Chondrocyte (in vitro differentiated cells): ENCODE measurements around the gene CEP83. TPM values are rescaled to one million over a fixed set of nuclear protein-coding genes. Genes with fewer than 3 reads are reported as not detected.

Experiments
- DNase-seq: peaks from one replicate; pipeline ENCODE4 v3.0.0; 2021; ENCODE audit warnings: mixed read lengths, low spot score
- H3K27ac Mint-ChIP-seq: one replicate; pipeline ENCODE4 v1.8.0; 2021; ENCODE audit warnings: mild to moderate bottlenecking, moderate library complexity, mixed read lengths; ENCODE audit not compliant: unreplicated experiment
- H3K27me3 Mint-ChIP-seq: 2 replicates; pipeline ENCODE4 v1.8.0; 2021; ENCODE audit warnings: low read depth, mixed read lengths
- H3K36me3 Mint-ChIP-seq: 2 replicates; pipeline ENCODE4 v1.8.0; 2021; ENCODE audit warnings: low read depth, mixed read lengths
- H3K4me1 Mint-ChIP-seq: 2 replicates; pipeline ENCODE4 v1.8.0; 2021; ENCODE audit warnings: low read depth, mild to moderate bottlenecking, mixed read lengths
- H3K4me3 Mint-ChIP-seq: one replicate; pipeline ENCODE4 v1.8.0; 2021; ENCODE audit warnings: mild to moderate bottlenecking, moderate library complexity, mixed read lengths; ENCODE audit not compliant: unreplicated experiment
- H3K9me3 Mint-ChIP-seq: 2 replicates; pipeline ENCODE4 v1.8.0; 2021; ENCODE audit warnings: low read depth, mixed read lengths
- total RNA-seq: library from RNA; stranded (reverse); gene quantifications from 3 replicates; pipeline ENCODE4 v1.2.1, GENCODE V29; 2021
- TF ChIP-seq, protein P1 (sequence below): fragments of 200-600 bp; sonication (generic); IDR thresholded peaks from 2 replicates; pipeline ENCODE4 v1.5.0; 2021; ENCODE audit warnings: antibody characterized with exemption, mild to moderate bottlenecking, moderate library complexity

CEP83 gene
- total RNA-seq, 1 donor from 2014 or later, result 8.0 TPM

DNA sequence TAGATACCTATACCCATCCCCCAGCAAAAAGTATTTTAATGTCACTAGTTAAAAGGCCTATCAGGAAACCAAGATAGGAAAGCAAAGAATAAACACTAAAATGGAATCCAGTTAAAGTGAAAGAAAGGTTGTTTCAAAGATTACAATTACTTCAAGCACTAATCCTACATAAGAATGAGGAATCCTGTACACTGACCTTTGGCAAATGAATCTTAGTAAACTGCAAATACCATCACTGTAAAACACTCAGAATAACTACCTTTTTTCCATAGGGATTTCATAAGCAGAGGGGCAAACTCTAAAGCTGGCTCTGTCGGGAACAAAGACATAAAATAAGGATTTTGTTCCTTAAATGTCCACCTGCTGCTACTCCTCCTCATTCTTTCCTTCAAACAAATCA lies 25.9 kb downstream of the CEP83 start:
- Mint-ChIP-seq H3K4me3 (no peak overlapping the region), H3K27me3 (no peaks in the 10 kb centered on the region), H3K9me3 (peaks cover 18% of the 10 kb centered on the region), H3K27ac (no peak overlapping the region), H3K4me1 (peaks cover 16% of the 10 kb centered on the region), H3K36me3 (peaks cover 6% of the 10 kb centered on the region)
- DNase-seq, result no peak
- TF ChIP-seq, protein P1, sequence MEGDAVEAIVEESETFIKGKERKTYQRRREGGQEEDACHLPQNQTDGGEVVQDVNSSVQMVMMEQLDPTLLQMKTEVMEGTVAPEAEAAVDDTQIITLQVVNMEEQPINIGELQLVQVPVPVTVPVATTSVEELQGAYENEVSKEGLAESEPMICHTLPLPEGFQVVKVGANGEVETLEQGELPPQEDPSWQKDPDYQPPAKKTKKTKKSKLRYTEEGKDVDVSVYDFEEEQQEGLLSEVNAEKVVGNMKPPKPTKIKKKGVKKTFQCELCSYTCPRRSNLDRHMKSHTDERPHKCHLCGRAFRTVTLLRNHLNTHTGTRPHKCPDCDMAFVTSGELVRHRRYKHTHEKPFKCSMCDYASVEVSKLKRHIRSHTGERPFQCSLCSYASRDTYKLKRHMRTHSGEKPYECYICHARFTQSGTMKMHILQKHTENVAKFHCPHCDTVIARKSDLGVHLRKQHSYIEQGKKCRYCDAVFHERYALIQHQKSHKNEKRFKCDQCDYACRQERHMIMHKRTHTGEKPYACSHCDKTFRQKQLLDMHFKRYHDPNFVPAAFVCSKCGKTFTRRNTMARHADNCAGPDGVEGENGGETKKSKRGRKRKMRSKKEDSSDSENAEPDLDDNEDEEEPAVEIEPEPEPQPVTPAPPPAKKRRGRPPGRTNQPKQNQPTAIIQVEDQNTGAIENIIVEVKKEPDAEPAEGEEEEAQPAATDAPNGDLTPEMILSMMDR, result no peak

DNA sequence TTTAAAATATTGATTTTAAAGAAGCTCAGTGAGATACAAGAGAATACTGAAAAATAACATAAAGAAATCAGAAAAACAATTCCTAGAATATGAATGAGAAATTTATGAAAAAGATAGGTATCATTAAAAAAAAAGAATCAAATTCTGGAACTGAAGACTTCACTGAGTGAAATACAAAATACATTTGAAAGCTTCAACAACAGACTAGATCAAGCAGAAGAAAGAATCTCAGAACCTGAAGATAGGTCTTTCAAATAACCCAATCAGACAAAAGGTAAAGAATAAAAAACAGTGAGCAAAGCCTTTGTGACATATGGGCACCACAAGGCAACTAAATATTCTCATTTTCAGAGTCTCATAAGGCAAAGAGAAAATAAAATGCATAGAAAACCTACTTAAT lies 29.4 kb downstream of the CEP83 start:
- H3K36me3 Mint-ChIP-seq, result peaks cover 8% of the 10 kb centered on the region
- TF ChIP-seq, protein P1, result no peak
- H3K27ac Mint-ChIP-seq, result no peak overlapping the region
- no peaks in the 10 kb centered on the region for H3K27me3 Mint-ChIP-seq
- H3K4me3 Mint-ChIP-seq, result no peak overlapping the region
- H3K9me3 Mint-ChIP-seq, result peaks cover 14% of the 10 kb centered on the region
- DNase-seq, result no peak
- peaks cover 29% of the 10 kb centered on the region for H3K4me1 Mint-ChIP-seq

GRCh38 chr12:94429633-94430032 lies 30.0 kb downstream of the CEP83 start:
- Mint-ChIP-seq H3K9me3 (peaks cover 14% of the 10 kb centered on the region), H3K36me3 (peaks cover 8% of the 10 kb centered on the region), H3K4me1 (peaks cover 28% of the 10 kb centered on the region), H3K4me3 (no peak overlapping the region), H3K27me3 (no peaks in the 10 kb centered on the region), H3K27ac (no peak overlapping the region)
- TF ChIP-seq, protein P1, result no peak
- DNase-seq, result no peak

- peaks cover 14% of the 10 kb centered on the region for H3K9me3 Mint-ChIP-seq
- TF ChIP-seq, protein P1, result no peak
- no peak overlapping the region for H3K4me3 Mint-ChIP-seq
- peaks cover 8% of the 10 kb centered on the region for H3K36me3 Mint-ChIP-seq
- H3K27ac Mint-ChIP-seq, result no peak overlapping the region
- no peaks in the 10 kb centered on the region for H3K27me3 Mint-ChIP-seq
- no peak for DNase-seq
- peaks cover 28% of the 10 kb centered on the region for H3K4me1 Mint-ChIP-seq
Observed at GRCh38 chr12:94429191-94429590, 30.5 kb downstream of the CEP83 start.

DNA sequence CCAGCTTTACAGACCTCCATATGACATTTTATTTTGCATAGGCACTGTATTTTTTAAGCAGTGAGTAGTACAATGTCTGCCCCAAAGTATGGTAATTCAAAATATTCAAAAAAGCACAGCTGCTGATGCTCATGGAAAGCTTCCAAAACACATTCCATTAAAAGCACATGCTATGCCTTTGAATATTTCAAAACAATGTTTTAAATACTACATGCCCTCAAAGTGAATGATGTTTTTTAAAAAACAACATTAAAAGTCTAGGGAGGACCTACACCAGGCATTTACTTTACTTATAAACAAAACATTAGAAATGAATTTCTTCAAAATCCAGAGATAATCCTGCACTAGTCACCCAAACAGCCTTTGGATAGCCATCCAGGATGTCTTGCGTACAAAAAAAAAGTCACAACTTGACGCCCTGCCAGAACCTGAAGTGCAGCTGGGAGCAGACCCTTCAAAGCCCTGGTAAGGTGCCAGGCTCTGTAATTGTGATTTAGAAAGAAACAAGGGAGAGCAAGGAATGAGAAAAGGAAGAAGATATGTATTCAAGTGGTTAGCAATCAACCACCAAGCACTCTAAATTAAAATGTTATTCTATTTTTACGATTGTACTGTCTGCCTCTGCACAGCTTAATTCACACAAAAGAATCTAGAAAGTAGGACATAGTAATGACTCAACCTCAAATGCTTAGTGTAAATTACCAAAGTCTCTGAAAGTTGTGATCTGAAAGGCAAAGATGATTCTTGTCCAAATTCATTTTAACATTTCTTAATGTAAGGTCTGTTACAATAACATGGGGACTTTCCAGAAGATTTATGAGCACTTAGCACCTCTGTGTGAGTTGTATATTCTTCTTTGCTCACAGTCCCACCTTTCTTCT lies 31.9 kb downstream of the CEP83 start:
- TF ChIP-seq, protein P1, result no peak
- Mint-ChIP-seq H3K4me3 (no peak overlapping the region), H3K27ac (peak overlapping the region; percentile 88), H3K27me3 (no peaks in the 10 kb centered on the region), H3K4me1 (peaks cover 21% of the 10 kb centered on the region), H3K9me3 (peaks cover 23% of the 10 kb centered on the region), H3K36me3 (peaks cover 16% of the 10 kb centered on the region)
- DNase-seq, result no peak
